ENCODE measurements around the gene DAPP1.

DAPP1 gene

GRCh38 chr4:99853999-99854398, 37.4 kb downstream of the DAPP1 start:
- no peak overlapping the region for H3K4me3 ChIP-seq (ENCODE audit: low read depth, low read length)
- no peak for TF ChIP-seq CTCF (IDR thresholded peaks at IDR 0.05; ENCODE audit: low read depth, low read length)

- no peak for TF ChIP-seq CTCF (IDR thresholded peaks at IDR 0.05; ENCODE audit: low read depth, low read length)
- no peak overlapping the region for H3K4me3 ChIP-seq (ENCODE audit: low read depth, low read length)
Measured at GRCh38 chr4:99855678-99856077, 39.1 kb downstream of the DAPP1 start.

GRCh38 chr4:99856166-99856565, 39.5 kb downstream of the DAPP1 start:
- H3K4me3 ChIP-seq (ENCODE audit: low read depth, low read length) = no peak overlapping the region
- TF ChIP-seq CTCF (IDR thresholded peaks at IDR 0.05; ENCODE audit: low read depth, low read length) = no peak

GRCh38 chr4:99857307-99857706, 40.7 kb downstream of the DAPP1 start:
- H3K4me3 ChIP-seq (ENCODE audit: low read depth, low read length) = no peak overlapping the region
- TF ChIP-seq CTCF (IDR thresholded peaks at IDR 0.05; ENCODE audit: low read depth, low read length) = no peak

GRCh38 chr4:99859618-99860017, 43.0 kb downstream of the DAPP1 start:
- no peak for TF ChIP-seq CTCF (IDR thresholded peaks at IDR 0.05; ENCODE audit: low read depth, low read length)

GRCh38 chr4:99860521-99860920, 43.9 kb downstream of the DAPP1 start:
- no peak overlapping the region for H3K4me3 ChIP-seq (ENCODE audit: low read depth, low read length)
- TF ChIP-seq CTCF (IDR thresholded peaks at IDR 0.05; ENCODE audit: low read depth, low read length) = no peak

More at GRCh38 chr4:99859618-99860017, 43.0 kb downstream of the DAPP1 start:
- H3K4me3 ChIP-seq (ENCODE audit: low read depth, low read length) = no peak overlapping the region

- TF ChIP-seq CTCF (IDR thresholded peaks at IDR 0.05; ENCODE audit: low read depth, low read length) = no peak
- H3K4me3 ChIP-seq (ENCODE audit: low read depth, low read length) = no peak overlapping the region
Measured at GRCh38 chr4:99861120-99861905, 44.7 kb downstream of the DAPP1 start.
